SU-DHL-6 (cell line): ENCODE measurements around the gene RAD51B.

Experiments
- CTCF ChIP-seq: fragments of 200-600 bp; sonication (generic); IDR thresholded peaks from one replicate; pipeline ENCODE4 v1.5.1; 2017; ENCODE audit warnings: antibody characterized with exemption, mild to moderate bottlenecking, low read length, moderate library complexity; ENCODE audit not compliant: insufficient read depth, poor library complexity, severe bottlenecking
- EZH2phosphoT487 ChIP-seq: fragments of 200-600 bp; sonication (generic), shearing (Covaris generic); conservative IDR thresholded peaks from 2 replicates; pipeline ENCODE4 v1.6.1; 2018; ENCODE audit warnings: mild to moderate bottlenecking, antibody characterized with exemption, low read length, moderate library complexity, mixed read lengths

GRCh38 chr14:67978749-67979148 lies 159.2 kb downstream of the RAD51B start:
- TF ChIP-seq EZH2phosphoT487 (no peak), CTCF (no peak)
